ENCODE measurements around the gene PLOD3.

DNA sequence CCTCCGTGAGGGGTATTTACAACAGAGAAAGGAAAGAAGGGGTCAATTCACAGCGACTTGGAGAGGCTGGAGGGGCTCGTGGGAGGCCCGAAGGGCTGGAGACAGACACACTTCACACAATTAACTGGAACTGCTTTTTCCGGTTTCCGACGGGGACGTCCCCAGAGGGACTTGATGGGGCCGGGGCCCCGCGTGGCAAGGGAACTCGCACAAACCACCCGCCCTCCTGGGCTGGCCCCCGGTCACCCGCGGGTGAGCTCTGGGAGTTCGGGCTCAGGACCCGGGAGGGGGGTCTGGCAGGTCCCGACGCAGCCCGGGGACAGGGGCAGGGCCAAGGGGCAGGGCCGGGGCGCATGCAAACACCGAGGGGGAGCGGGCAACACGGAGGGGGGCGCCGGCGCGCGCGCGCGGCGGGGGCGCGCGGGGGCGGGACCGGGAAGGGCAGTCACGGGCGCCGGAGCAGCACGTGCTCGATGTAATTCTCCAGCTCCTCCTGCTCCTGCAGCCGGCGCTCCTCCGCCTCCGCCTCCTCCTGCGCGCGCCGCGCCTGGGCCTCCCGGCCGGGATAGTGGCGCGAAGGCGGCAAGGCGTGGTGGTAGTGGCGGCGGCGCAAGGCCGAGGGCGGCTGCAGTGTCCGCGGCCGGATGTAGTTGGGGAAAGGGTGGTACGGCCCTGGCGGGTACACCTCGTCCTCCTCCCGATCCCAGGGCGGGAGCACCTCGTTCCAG is 54.7 kb downstream of the PLOD3 start:
- TF ChIP-seq EGR1 (conservative IDR thresholded peaks at IDR 0.05) (peak; percentile 86), POLR2AphosphoS2 (IDR thresholded peaks at IDR 0.05; ENCODE audit: low read length) (no peak), PRPF4 (IDR thresholded peaks at IDR 0.05; ENCODE audit: insufficient read depth, low read depth, low read length, poor library complexity, severe bottlenecking) (no peak), ZEB2 (IDR thresholded peaks at IDR 0.05) (no peak), TCF7 (IDR thresholded peaks at IDR 0.05; ENCODE audit: borderline replicate concordance) (peak; percentile 64; the same call in 1 of the 2 replicates), ZNF764 (CRISPR knock-in tag; IDR thresholded peaks at IDR 0.05; ENCODE audit: low read depth) (no peak), ZNF23 (CRISPR knock-in tag; IDR thresholded peaks at IDR 0.05) (no peak), PML (IDR thresholded peaks at IDR 0.05; ENCODE audit: low read length) (no peak), TCF3 (CRISPR knock-in tag; IDR thresholded peaks at IDR 0.05) (no peak), GABPB1 (CRISPR knock-in tag; IDR thresholded peaks at IDR 0.05) (peak; percentile 46), ZNF282 (CRISPR knock-in tag; IDR thresholded peaks at IDR 0.05) (no peak), MXI1 (IDR thresholded peaks at IDR 0.05; ENCODE audit: low read depth, low read length) (0 out of 2 replicates have a peak, but pooled peaks have one; percentile 30)
- TF ChIP-seq, protein P1, sequence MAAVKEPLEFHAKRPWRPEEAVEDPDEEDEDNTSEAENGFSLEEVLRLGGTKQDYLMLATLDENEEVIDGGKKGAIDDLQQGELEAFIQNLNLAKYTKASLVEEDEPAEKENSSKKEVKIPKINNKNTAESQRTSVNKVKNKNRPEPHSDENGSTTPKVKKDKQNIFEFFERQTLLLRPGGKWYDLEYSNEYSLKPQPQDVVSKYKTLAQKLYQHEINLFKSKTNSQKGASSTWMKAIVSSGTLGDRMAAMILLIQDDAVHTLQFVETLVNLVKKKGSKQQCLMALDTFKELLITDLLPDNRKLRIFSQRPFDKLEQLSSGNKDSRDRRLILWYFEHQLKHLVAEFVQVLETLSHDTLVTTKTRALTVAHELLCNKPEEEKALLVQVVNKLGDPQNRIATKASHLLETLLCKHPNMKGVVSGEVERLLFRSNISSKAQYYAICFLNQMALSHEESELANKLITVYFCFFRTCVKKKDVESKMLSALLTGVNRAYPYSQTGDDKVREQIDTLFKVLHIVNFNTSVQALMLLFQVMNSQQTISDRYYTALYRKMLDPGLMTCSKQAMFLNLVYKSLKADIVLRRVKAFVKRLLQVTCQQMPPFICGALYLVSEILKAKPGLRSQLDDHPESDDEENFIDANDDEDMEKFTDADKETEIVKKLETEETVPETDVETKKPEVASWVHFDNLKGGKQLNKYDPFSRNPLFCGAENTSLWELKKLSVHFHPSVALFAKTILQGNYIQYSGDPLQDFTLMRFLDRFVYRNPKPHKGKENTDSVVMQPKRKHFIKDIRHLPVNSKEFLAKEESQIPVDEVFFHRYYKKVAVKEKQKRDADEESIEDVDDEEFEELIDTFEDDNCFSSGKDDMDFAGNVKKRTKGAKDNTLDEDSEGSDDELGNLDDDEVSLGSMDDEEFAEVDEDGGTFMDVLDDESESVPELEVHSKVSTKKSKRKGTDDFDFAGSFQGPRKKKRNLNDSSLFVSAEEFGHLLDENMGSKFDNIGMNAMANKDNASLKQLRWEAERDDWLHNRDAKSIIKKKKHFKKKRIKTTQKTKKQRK (IDR thresholded peaks at IDR 0.05; ENCODE audit: borderline replicate concordance, low read depth, low read length): no peak
- TF ChIP-seq, protein P2, sequence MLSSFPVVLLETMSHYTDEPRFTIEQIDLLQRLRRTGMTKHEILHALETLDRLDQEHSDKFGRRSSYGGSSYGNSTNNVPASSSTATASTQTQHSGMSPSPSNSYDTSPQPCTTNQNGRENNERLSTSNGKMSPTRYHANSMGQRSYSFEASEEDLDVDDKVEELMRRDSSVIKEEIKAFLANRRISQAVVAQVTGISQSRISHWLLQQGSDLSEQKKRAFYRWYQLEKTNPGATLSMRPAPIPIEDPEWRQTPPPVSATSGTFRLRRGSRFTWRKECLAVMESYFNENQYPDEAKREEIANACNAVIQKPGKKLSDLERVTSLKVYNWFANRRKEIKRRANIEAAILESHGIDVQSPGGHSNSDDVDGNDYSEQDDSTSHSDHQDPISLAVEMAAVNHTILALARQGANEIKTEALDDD (IDR thresholded peaks at IDR 0.05): no peak

All from K562 (cell line).